Measurements from ENCODE around the gene DPF3.

Gene DPF3

DNA sequence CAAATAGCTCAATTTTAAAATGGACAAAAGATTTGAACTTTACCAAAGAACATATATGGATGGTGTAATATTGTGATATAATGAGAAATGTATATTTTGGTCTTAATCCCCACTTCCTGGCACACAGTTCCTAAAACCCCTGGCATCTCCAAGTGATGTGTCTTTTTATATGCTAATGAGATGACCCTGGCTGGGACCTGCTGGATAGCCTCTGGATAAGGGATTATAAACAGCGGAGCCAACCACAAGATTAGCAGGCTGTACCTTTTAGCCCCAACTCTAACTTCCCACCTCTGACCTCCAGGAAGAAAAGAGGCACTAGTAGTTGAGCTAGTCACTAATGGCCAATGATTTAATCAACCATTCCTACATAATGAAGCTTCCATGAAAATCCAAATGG, 130.0 kb downstream of the DPF3 start:
- no peaks in the 10 kb centered on the region for H3K27me3 ChIP-seq (ENCODE audit: low read length)
- no peak overlapping the region for H3K4me3 ChIP-seq (ENCODE audit: insufficient read depth, low read length, poor library complexity, severe bottlenecking)
- no peak overlapping the region for H3K4me2 ChIP-seq (ENCODE audit: low read depth, low read length, poor library complexity, severe bottlenecking)
- no peaks in the 10 kb centered on the region for H3K9me2 ChIP-seq (replicated peaks; ENCODE audit: insufficient read depth, low read length)
- no peak for TF ChIP-seq EZH2phosphoT487 (conservative IDR thresholded peaks at IDR 0.05; ENCODE audit: low read length)
- TF ChIP-seq, protein P1, sequence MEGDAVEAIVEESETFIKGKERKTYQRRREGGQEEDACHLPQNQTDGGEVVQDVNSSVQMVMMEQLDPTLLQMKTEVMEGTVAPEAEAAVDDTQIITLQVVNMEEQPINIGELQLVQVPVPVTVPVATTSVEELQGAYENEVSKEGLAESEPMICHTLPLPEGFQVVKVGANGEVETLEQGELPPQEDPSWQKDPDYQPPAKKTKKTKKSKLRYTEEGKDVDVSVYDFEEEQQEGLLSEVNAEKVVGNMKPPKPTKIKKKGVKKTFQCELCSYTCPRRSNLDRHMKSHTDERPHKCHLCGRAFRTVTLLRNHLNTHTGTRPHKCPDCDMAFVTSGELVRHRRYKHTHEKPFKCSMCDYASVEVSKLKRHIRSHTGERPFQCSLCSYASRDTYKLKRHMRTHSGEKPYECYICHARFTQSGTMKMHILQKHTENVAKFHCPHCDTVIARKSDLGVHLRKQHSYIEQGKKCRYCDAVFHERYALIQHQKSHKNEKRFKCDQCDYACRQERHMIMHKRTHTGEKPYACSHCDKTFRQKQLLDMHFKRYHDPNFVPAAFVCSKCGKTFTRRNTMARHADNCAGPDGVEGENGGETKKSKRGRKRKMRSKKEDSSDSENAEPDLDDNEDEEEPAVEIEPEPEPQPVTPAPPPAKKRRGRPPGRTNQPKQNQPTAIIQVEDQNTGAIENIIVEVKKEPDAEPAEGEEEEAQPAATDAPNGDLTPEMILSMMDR (IDR thresholded peaks at IDR 0.05; ENCODE audit: insufficient read depth, low read length, poor library complexity, severe bottlenecking) = no peak
- H3K9me3 ChIP-seq (ENCODE audit: insufficient read depth, low read length) = peaks cover 30% of the 10 kb centered on the region; the same call in 1 of the 2 replicates
- H3K27ac ChIP-seq (ENCODE audit: low read depth, low read length) = no peak overlapping the region
- H2AFZ ChIP-seq (ENCODE audit: low read depth, low read length, severe bottlenecking) = no peak overlapping the region
- H3F3A ChIP-seq (ENCODE audit: insufficient read depth) = no peaks in the 10 kb centered on the region
- H3K79me2 ChIP-seq (ENCODE audit: insufficient read depth, low read length) = no peaks in the 10 kb centered on the region
- H4K20me1 ChIP-seq (ENCODE audit: low read depth, low read length) = no peaks in the 10 kb centered on the region
- peaks cover 39% of the 10 kb centered on the region for H3K36me3 ChIP-seq (ENCODE audit: low read length)
- H3K9ac ChIP-seq (ENCODE audit: low read length) = no peak overlapping the region

DNA sequence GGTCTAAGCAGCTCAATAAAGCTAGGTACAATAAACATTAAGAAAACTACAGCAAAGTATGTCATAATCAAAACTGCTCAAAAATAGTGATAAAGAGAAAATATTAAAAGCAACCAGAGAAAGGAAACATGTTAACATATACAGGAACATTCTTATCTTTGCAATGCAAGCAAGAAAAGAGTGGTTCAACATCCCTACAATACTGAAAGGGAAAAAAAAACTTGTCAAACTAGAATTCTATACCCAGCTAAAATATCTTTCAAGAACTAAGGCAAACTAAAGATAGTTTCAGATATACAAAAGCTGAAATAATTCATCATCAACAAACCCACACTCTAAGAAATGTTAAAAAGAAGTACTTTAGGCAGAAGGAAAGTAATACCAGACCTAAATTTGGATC, 134.2 kb downstream of the DPF3 start:
- Histone ChIP-seq H4K20me1 (ENCODE audit: low read depth, low read length) (no peaks in the 10 kb centered on the region), H3F3A (ENCODE audit: insufficient read depth) (no peaks in the 10 kb centered on the region), H3K27ac (ENCODE audit: low read depth, low read length) (no peak overlapping the region), H3K36me3 (ENCODE audit: low read length) (peaks cover 29% of the 10 kb centered on the region; the same call in 1 of the 2 replicates), H3K4me2 (ENCODE audit: low read depth, low read length, poor library complexity, severe bottlenecking) (no peak overlapping the region), H3K79me2 (ENCODE audit: insufficient read depth, low read length) (no peaks in the 10 kb centered on the region), H3K9ac (ENCODE audit: low read length) (no peak overlapping the region), H3K9me2 (replicated peaks; ENCODE audit: insufficient read depth, low read length) (no peaks in the 10 kb centered on the region), H3K4me3 (ENCODE audit: insufficient read depth, low read length, poor library complexity, severe bottlenecking) (no peak overlapping the region), H2AFZ (ENCODE audit: low read depth, low read length, severe bottlenecking) (no peak overlapping the region), H3K27me3 (ENCODE audit: low read length) (no peaks in the 10 kb centered on the region), H3K9me3 (ENCODE audit: insufficient read depth, low read length) (peaks cover 23% of the 10 kb centered on the region; the same call in 1 of the 2 replicates)
- no peak for TF ChIP-seq EZH2phosphoT487 (conservative IDR thresholded peaks at IDR 0.05; ENCODE audit: low read length)
- TF ChIP-seq, protein P1 (IDR thresholded peaks at IDR 0.05; ENCODE audit: insufficient read depth, low read length, poor library complexity, severe bottlenecking) = no peak

DNA sequence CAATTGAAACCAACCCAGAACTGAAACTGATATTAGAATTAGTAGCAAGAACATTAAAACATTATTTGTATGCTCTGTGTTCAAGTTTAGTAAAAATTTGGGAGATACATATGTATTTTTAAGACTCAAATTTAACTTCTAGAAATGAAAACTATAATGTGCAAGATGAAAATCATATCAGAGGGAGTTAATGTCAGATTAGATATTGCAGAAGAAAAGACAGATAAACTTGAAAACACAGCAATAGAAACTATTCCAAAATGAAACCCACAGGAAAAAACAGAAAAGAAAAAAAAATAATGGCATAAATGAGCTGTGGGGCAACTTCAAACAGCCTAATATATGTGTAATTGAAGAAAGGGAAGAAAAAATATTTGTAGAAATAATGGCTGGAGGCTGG, 134.9 kb downstream of the DPF3 start:
- H3K36me3 ChIP-seq (ENCODE audit: low read length) = peaks cover 28% of the 10 kb centered on the region; the same call in 1 of the 2 replicates
- no peak overlapping the region for H3K4me3 ChIP-seq (ENCODE audit: insufficient read depth, low read length, poor library complexity, severe bottlenecking)
- no peaks in the 10 kb centered on the region for H3F3A ChIP-seq (ENCODE audit: insufficient read depth)
- H3K9me3 ChIP-seq (ENCODE audit: insufficient read depth, low read length) = peaks cover 23% of the 10 kb centered on the region; the same call in 1 of the 2 replicates
- no peak overlapping the region for H3K9ac ChIP-seq (ENCODE audit: low read length)
- TF ChIP-seq, protein P1 (IDR thresholded peaks at IDR 0.05; ENCODE audit: insufficient read depth, low read length, poor library complexity, severe bottlenecking) = no peak
- no peak for TF ChIP-seq EZH2phosphoT487 (conservative IDR thresholded peaks at IDR 0.05; ENCODE audit: low read length)
- H3K27me3 ChIP-seq (ENCODE audit: low read length) = no peaks in the 10 kb centered on the region
- no peaks in the 10 kb centered on the region for H3K79me2 ChIP-seq (ENCODE audit: insufficient read depth, low read length)
- no peak overlapping the region for H3K27ac ChIP-seq (ENCODE audit: low read depth, low read length)
- no peaks in the 10 kb centered on the region for H4K20me1 ChIP-seq (ENCODE audit: low read depth, low read length)
- H3K4me2 ChIP-seq (ENCODE audit: low read depth, low read length, poor library complexity, severe bottlenecking) = no peak overlapping the region
- H3K9me2 ChIP-seq (replicated peaks; ENCODE audit: insufficient read depth, low read length) = no peaks in the 10 kb centered on the region
- H2AFZ ChIP-seq (ENCODE audit: low read depth, low read length, severe bottlenecking) = no peak overlapping the region
